Left ventricle myocardium inferior (tissue), 1 donor: ENCODE results near the gene RFPL3. TPM values are rescaled to one million over a fixed set of nuclear protein-coding genes. Genes with fewer than 3 reads are reported as not detected.

Experiments
- DNase-seq: peaks from one replicate; pipeline ENCODE4 v3.0.0-alpha.2; 2020
- H3K27ac ChIP-seq: fragments of 200-600 bp; replicated peaks from 2 replicates; pipeline ENCODE4 v1.8.0; 2021
- H3K27me3 ChIP-seq: fragments of 200-600 bp; 2 replicates; pipeline ENCODE4 v1.8.0; 2021; ENCODE audit warnings: low read depth
- H3K36me3 ChIP-seq: fragments of 200-600 bp; 2 replicates; pipeline ENCODE4 v1.8.0; 2021
- H3K4me1 ChIP-seq: fragments of 200-600 bp; 2 replicates; pipeline ENCODE4 v1.8.0; 2021
- H3K4me3 ChIP-seq: fragments of 200-600 bp; 2 replicates; pipeline ENCODE4 v1.8.0; 2021; ENCODE audit warnings: mild to moderate bottlenecking, moderate library complexity
- H3K9me3 ChIP-seq: fragments of 200-600 bp; replicated peaks from 2 replicates; pipeline ENCODE4 v1.8.0; 2021
- CTCF ChIP-seq: fragments of 200-600 bp; IDR thresholded peaks from 2 replicates; pipeline ENCODE4 v1.8.0; 2021; ENCODE audit warnings: antibody characterized with exemption, mild to moderate bottlenecking, borderline replicate concordance
- intact Hi-C: fragments of 100-400 bp; cut with micrococcal nuclease; formaldehyde crosslinking; loops from one replicate; pipeline ENCODE4 v1.11.0; 2022
- total RNA-seq: library from RNA; stranded (reverse); fragmentation: NEBNext Ultra II Directional; extraction: Animal tissue kit (Norgen Biotek cat#: 25700); gene quantifications from one replicate; pipeline ENCODE4 v1.2.1, GENCODE V29; 2021
- donor health status: DM: no; HTN: yes; CAD: no; lungs with severe emphysema.

RFPL3 gene
- total RNA-seq, 1 donor from 2014 or later: not detected

- Histone ChIP-seq H3K27me3 (peaks cover 28% of the 10 kb centered on the region), H3K36me3 (no peaks in the 10 kb centered on the region), H3K27ac (no peak overlapping the region), H3K4me3 (no peak overlapping the region), H3K4me1 (no peaks in the 10 kb centered on the region), H3K9me3 (no peaks in the 10 kb centered on the region)
- no peak for DNase-seq
- intact Hi-C loops: no loop called here
- no peak for TF ChIP-seq CTCF
Measured at GRCh38 chr22:32339190-32340012, 18.3 kb upstream of the RFPL3 start.

GRCh38 chr22:32340411-32340810 is 17.3 kb upstream of the RFPL3 start:
- Histone ChIP-seq H3K4me1 (no peaks in the 10 kb centered on the region), H3K27me3 (peaks cover 28% of the 10 kb centered on the region), H3K4me3 (no peak overlapping the region), H3K27ac (no peak overlapping the region), H3K9me3 (no peaks in the 10 kb centered on the region), H3K36me3 (no peaks in the 10 kb centered on the region)
- TF ChIP-seq CTCF: no peak
- no peak for DNase-seq
- intact Hi-C loops: no loop called here

GRCh38 chr22:32341122-32341740 is 16.4 kb upstream of the RFPL3 start:
- H3K36me3 ChIP-seq: no peaks in the 10 kb centered on the region
- no peak for TF ChIP-seq CTCF
- peaks cover 3% of the 10 kb centered on the region for H3K9me3 ChIP-seq
- H3K4me1 ChIP-seq: no peaks in the 10 kb centered on the region
- no peak overlapping the region for H3K4me3 ChIP-seq
- DNase-seq: no peak
- no peak overlapping the region for H3K27ac ChIP-seq
- peaks cover 28% of the 10 kb centered on the region for H3K27me3 ChIP-seq
- intact Hi-C loops: no loop called here

GRCh38 chr22:32342977-32343376 is 14.7 kb upstream of the RFPL3 start:
- H3K27ac ChIP-seq: no peak overlapping the region
- TF ChIP-seq CTCF: no peak

GRCh38 chr22:32343941-32344340 is 13.7 kb upstream of the RFPL3 start:
- no peak for TF ChIP-seq CTCF
- Histone ChIP-seq H3K4me3 (no peak overlapping the region), H3K27ac (no peak overlapping the region), H3K27me3 (peaks cover 28% of the 10 kb centered on the region), H3K36me3 (no peaks in the 10 kb centered on the region), H3K4me1 (no peaks in the 10 kb centered on the region), H3K9me3 (peaks cover 4% of the 10 kb centered on the region)
- no peak for DNase-seq
- intact Hi-C loops: no loop called here

More at GRCh38 chr22:32342977-32343376, 14.7 kb upstream of the RFPL3 start:
- peaks cover 28% of the 10 kb centered on the region for H3K27me3 ChIP-seq
- no peak for DNase-seq
- no peaks in the 10 kb centered on the region for H3K4me1 ChIP-seq
- H3K36me3 ChIP-seq: no peaks in the 10 kb centered on the region
- H3K4me3 ChIP-seq: no peak overlapping the region
- intact Hi-C loops: no loop called here
- H3K9me3 ChIP-seq: peaks cover 4% of the 10 kb centered on the region
